Measurements from ENCODE around the gene TYRO3.

DNA sequence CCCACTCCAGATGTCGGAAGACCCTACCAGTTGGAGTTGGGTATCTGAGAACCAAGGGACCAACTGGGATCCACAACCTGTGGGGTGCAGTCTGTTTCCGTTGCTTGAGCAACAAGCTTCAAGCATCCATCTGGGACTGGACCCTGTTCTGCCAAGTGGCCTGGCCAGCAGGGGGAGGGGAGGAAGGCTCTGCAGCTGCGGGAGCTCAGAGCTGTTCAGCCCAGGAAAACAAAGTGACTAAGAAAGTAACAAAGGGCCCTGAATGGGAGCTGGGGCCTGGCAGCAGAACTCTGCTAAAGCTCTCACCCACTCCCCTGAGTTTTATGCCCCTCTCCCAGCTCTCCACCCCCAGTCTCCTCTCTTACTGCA lies 2.7 kb downstream of the TYRO3 start:
- TF ChIP-seq POLR2A (IDR thresholded peaks at IDR 0.05) = no peak
- TF ChIP-seq, protein P1, sequence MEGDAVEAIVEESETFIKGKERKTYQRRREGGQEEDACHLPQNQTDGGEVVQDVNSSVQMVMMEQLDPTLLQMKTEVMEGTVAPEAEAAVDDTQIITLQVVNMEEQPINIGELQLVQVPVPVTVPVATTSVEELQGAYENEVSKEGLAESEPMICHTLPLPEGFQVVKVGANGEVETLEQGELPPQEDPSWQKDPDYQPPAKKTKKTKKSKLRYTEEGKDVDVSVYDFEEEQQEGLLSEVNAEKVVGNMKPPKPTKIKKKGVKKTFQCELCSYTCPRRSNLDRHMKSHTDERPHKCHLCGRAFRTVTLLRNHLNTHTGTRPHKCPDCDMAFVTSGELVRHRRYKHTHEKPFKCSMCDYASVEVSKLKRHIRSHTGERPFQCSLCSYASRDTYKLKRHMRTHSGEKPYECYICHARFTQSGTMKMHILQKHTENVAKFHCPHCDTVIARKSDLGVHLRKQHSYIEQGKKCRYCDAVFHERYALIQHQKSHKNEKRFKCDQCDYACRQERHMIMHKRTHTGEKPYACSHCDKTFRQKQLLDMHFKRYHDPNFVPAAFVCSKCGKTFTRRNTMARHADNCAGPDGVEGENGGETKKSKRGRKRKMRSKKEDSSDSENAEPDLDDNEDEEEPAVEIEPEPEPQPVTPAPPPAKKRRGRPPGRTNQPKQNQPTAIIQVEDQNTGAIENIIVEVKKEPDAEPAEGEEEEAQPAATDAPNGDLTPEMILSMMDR (IDR thresholded peaks at IDR 0.05) = peak in 2 of 3 donors; percentile 47 to 52
